HG02852 (cell line): ENCODE results near the gene MYOG.

Source experiments
- ATAC-seq: cut with Tn5 transposase; IDR thresholded peaks from one replicate; pipeline ENCODE4 v1.9.1; 2021; ENCODE audit warnings: mild to moderate bottlenecking, moderate library complexity; ENCODE audit not compliant: unreplicated experiment

MYOG gene

GRCh38 chr1:203072911-203073310 is 12.9 kb downstream of the MYOG start:
- no peak for ATAC-seq

- no peak for ATAC-seq
These were observed 13.7 kb downstream of the MYOG start for GRCh38 chr1:203072002-203072602.

GRCh38 chr1:203069030-203069747 is 16.6 kb downstream of the MYOG start:
- ATAC-seq, result no peak

GRCh38 chr1:203066965-203067364 is 18.8 kb downstream of the MYOG start:
- ATAC-seq, result no peak

GRCh38 chr1:203065986-203066385 is 19.8 kb downstream of the MYOG start:
- ATAC-seq, result no peak

DNA sequence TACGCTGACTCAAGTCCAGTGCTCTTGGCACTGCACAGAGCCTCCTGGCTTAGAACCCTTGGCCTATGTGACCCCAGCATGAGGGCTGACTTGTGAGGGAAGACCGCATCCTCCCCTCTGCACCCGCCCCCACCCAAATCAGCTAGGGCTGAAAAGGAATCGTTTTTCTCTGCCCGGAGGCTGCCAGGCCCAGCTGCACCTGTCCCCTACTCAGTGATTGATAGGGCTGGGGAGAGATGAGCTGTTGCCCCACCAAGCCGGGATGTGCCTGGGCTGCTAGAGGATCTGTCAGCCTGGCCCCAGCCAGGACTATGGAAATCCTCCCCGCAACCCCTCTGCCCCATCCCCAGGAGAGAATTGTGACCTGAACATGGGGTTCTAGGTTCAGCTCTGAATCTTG is 20.6 kb downstream of the MYOG start:
- ATAC-seq, result no peak

DNA sequence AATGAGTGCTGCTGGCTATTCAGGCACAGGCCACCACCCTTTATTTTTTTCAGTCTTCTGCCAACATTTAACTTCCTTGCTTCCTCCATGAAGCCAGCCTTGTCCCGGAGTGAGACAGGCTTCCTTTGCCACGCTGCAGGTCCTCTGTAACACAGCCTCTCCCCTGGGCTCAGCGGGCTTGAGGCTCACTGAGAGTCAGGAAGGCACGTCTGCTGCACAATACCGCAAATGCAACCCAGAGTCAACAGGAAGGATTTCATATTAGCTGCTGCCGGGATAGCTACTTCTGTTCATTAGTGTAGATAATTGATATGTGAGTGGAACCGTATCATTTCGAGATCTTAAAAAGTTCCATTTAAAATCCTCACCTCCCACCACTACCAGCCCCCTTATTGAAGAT is 22.5 kb downstream of the MYOG start:
- no peak for ATAC-seq

GRCh38 chr1:203060115-203060514 is 25.7 kb downstream of the MYOG start:
- no peak for ATAC-seq

DNA sequence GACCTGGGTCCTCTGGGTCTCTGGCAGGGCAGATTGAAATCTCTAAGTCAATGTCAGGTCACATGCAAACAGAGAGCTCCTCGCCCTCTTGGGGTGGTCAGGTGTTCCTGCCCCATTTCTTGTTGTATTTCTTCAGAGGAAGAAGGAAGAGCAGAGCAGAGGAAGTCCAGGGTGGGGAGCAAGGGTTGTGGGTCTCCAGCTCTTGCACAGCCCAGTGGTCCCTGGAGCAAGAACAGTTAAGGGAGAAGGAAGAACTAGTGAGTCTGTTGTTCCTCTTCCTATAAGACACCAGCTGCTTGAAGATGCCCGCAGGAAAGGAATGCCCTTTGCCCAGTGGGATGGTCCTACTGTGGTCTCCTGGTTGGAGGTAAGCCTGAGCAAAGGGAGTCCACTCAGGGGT is 26.3 kb downstream of the MYOG start:
- no peak for ATAC-seq

- no peak for ATAC-seq
These were observed 27.2 kb downstream of the MYOG start for GRCh38 chr1:203058676-203058935.

DNA sequence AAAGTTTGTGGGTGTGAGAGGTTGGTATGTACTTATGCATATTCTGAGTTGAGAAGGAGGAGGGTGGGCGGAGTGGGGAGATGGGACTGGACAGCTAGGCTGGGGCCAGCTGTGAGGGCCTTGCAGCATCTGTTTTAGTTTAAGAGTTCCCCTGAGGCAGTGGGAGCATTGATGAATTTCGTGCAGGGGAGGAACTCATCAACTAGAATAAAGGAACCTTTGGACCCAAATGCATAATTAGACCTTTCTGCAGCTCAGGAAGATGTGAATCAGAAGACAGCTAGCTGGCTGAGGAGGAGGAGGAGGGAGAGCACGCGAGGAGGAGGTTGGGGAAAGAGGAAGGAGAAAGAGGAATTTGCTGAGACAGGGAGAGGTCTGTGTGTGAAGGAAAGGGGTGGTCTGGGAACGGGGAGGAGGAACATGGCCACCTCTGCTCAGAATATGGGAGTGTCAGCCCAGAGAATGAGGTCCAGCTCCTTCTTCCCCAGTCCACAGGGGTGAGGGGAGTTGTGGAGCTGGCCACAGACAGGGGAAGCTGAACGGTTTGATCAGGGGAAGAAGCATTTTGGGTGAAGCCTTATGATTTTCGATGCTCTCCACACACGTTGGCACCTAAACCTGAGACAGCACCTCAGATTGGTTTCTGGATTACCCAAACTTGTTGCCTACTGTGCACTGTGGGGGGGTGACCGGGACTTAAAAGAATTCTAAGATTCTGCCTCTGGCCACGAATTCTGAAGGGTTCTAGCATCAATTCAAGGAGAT is 27.7 kb downstream of the MYOG start:
- no peak for ATAC-seq

DNA sequence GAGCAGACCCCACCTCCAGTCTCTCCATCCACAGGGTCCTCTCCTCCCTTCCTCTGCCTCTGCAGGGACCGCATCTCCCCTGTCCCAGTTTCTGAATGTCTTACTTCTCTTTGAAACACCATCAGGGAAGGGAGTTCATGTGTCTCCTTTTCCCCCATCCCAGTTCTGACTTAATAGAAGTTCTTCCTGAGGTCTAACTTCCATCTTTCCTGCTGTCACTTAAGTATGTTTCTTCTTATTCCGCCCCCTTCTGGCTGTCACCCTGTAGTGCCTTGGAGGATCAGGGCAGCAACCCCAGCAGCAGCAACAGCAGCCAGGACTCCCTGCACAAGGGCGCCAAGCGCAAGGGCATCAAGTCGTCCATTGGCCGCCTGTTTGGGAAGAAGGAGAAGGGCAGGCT is 29.3 kb downstream of the MYOG start:
- no peak for ATAC-seq

GRCh38 chr1:203056012-203056411 is 29.8 kb downstream of the MYOG start:
- no peak for ATAC-seq

GRCh38 chr1:203055161-203055799 is 30.5 kb downstream of the MYOG start:
- ATAC-seq, result no peak

DNA sequence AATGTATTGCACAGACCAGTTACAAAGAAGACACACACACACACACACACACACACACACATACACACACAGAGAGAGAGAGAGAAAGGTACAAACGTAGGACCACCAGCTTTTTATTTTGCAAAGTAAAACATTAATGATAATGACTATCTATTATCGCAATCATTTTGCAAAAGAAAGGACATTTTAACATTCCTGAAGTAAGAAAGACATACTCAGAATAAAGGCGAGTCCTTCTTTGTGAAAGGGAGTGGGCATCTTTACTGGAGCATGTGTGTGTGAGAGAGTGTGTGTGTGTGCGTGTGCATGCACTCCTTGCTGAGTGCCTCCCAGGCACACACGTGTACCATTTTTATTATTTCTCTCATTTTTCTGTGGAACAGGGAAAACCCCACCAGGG is 31.2 kb downstream of the MYOG start:
- ATAC-seq, result no peak

DNA sequence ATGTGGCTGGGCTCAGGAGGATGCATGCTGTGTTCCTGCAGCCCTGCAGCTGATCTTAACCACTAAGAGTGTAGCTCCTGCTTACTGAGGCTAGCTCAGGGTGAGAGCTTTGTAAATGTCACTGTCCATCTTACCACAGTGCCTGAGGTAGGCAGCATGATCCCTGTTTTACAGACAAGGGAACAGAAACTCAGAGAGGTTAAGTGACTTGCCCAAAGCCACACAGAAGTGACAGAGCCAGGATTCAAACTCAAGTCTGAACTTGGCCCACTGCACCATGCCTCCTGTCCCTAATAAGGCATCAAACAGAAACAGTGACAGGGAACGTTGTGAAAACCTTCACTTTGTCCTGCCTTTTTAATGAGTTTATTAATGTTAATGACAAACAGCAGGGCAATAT is 31.6 kb downstream of the MYOG start:
- ATAC-seq, result no peak

DNA sequence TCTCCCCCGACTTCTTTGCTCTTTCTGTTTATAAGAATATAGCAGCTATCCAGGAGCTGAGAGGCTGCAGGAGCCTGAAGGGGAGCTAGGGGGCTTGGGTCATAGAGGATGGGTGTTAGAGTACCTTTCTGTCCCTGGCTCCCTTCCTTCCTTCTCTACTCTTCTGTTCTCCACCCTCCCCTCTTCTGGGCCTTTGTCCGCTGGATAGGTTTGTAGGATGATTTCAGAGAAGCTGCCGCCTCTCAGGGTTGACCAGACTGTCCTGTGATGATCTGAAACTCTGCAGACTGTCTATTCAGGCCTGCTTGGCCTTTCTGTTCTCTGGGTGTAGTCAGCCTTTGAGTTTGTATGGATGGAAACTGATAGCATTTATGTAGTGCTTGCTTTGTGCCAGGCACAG is 33.2 kb downstream of the MYOG start:
- ATAC-seq, result no peak

GRCh38 chr1:203051841-203052324 is 33.9 kb downstream of the MYOG start:
- ATAC-seq, result no peak

- ATAC-seq, result no peak
These were observed 35.0 kb downstream of the MYOG start for GRCh38 chr1:203050826-203051225.

DNA sequence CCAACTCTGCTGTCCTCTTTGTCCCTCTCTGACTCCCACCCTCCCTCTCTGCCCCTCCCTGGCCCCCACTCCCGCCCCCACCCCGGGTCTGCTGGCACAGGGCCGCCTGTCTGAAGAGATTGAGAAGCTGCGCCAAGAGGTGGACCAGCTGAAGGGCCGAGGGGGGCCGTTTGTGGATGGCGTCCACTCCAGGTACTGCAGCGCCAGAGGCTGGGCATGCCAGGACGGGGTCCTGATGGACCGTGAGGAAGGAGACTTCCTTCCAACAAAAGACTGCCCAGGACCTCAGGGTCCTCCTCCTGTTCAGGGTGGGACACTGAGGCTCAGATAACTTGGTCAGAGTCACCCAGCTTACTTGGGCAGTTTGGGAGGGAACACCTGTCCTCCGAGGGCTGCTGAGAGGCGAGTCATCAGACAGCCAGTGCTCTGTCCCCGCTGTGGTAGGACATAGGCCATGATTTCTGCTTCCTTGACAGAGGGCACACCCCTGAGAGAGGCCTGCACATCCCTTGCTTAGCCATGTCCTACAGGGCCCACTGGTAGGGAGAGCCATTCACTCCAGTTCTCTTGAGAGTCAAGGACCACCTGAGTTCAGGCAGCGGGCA is 36.1 kb downstream of the MYOG start:
- no peak for ATAC-seq

DNA sequence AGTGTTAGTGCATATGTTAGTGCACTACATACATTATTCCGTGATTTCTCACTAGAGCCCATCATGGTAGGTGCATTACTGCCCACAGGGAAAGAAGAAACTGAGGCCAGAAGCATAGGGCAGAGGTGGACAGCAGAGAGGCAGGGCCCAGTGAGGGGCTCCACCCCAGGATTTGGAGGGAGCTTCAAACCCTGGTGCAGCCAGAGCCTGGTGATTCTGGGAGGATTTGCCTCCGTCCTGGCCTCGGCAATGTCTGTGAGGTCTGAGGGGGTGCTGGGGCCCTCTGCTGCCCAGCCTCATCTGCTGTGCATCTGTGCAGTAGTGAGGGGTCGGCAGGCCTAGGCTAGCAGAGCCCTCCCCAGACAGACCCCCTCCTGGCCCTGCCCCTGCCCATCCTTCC is 36.7 kb downstream of the MYOG start:
- no peak for ATAC-seq
